Mammary microvascular endothelial cell (primary cell): ENCODE results near the gene SLC35A2. TPM values are rescaled to one million over a fixed set of nuclear protein-coding genes. Genes with fewer than 3 reads are reported as not detected.

Experiments
- total RNA-seq: library from RNA; depleted of rRNA; stranded (reverse); fragments of >200 nt; gene quantifications from 2 replicates; pipeline ENCODE4 v1.2.3, GENCODE V29; 2015

SLC35A2 gene
- total RNA-seq, result 21.2 and 21.4 TPM in 2 replicates

GRCh38 chrX:48911412-48912182 lies at the start of gene SLC35A2:
Gene SLC35A2, minus strand, starts transcription at chrX:48911646. Its CDS starts 10 bp downstream, at chrX:48911636.

DNA sequence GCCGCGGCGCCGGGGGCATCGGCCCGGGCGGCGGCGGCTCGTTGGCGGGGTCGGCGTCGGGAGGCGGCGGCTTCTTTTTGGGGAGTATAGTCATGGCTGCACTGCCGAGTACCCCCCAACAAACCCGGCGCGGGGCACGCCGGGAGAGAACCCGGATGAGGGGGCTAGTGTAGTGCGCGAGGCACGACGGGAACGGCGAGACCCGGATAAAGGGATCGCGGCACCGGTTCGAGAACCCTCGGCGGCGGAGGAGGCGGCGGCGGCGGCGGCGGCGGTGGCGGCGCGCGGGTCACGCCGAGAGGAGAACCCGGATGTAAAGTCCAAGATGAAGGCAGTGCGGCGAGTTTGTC lies 46.0 kb upstream of the SLC35A2 start, which contains the start of gene OTUD5:
OTUD5 (minus strand) TSS at position 131 of the 350 bp plus-strand sequence; CDS start at position 94, 37 bp downstream.

DNA sequence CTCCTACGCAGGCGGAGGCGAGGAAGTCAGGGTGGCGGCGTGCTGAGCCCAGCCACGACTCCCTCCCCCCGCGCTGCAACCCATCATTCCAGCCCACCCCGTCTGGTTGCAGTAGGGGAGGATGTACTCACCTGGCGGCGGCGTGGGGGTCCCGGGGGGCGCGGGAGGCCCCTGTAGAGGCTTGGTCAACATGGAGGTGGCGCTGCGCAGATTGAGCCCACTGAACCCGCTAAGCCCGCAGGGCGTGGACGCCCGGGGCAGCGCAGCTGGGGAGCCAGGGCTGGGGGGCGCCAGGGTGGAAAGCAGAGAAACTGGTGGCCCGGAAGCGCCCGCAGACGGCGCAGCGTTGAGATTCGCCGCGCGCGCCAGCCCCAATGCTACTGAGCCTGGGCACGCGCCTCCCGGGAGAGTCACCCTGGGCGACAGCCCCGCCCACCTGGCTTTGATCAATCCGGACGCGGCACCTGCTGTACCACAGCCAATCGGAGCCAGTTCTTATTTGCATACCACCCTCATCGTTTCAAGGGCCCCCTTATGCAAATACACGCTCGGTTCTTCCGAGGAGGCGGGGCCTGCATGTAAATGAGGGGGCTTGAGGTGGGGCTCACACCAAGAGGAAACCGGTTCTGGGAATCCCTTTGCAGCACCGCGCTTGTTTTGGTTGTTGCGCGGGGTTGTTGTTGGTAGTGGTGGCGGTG lies 7.3 kb upstream of the SLC35A2 start, which contains the start of gene PIM2:
PIM2 (minus strand) TSS at position 382 of the 698 bp plus-strand sequence; CDS start at position 192, 190 bp downstream.

DNA sequence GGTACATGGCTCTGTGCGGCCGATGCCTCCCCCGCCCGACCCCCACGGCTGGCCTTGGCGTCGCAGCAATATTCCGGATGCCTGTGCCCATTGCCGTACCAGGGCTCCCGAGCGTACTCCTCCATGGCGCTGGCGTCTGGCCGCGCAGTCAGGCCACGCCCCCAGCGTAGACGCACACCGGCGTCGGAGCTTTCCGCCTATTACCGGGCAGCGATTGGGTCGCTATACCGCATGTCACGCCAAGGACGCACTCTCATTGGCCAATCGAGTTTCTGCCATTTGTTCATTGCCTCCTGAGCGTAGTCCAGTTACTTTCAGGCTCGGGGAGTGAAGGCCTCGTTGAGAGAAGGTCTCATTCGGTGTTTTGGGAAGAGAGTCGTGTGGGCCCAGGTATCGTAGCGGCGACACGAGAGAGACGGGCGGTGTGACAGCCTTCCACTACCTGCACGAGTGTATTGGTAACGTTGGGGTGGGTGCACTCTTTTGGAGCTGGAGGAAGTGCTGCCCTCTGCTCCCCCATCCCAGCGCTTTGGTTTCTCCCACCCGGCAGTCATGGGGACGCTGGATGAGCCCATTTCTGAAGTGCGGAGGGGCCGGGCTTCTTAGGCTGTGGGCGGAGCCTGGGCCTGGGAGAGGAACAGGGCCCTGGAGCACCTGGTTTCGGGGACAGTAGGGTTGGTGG lies 13.7 kb downstream of the SLC35A2 start, which contains the start of the genes PQBP1 and TIMM17B:
PQBP1 (plus strand) TSS at position 306 of the 682 bp plus-strand sequence. CDS start 580 bp downstream, outside the sequence.
TIMM17B (minus strand) TSS at position 144 of the 682 bp plus-strand sequence; CDS start at position 125, 19 bp downstream.

Other genes starting within 250 kb of the SLC35A2 start
- gene WAS, start 227.8 kb downstream of the SLC35A2 start, total RNA-seq, result 0.13 TPM in 1 of 2 replicates, not detected in the other
- 17.7 and 17.8 TPM in 2 replicates for gene SUV39H1, start 214.9 kb downstream of the SLC35A2 start, total RNA-seq
- gene GLOD5, start 149.9 kb downstream of the SLC35A2 start, total RNA-seq, result not detected in 2 replicates
- not detected in 2 replicates for gene GATA1, start 125.1 kb downstream of the SLC35A2 start, total RNA-seq
- gene HDAC6, start 109.6 kb downstream of the SLC35A2 start, total RNA-seq, result 43.0 and 45.5 TPM in 2 replicates
- not detected in 2 replicates for gene ERAS, start 85.1 kb downstream of the SLC35A2 start, total RNA-seq
- not detected in 2 replicates for gene PCSK1N, start 76.0 kb downstream of the SLC35A2 start, total RNA-seq
- 40.8 and 41.9 TPM in 2 replicates for gene TIMM17B, start 13.9 kb downstream of the SLC35A2 start, total RNA-seq
- 65.1 and 81.8 TPM in 2 replicates for gene PQBP1, start 13.7 kb downstream of the SLC35A2 start, total RNA-seq
- 5.7 and 7.5 TPM in 2 replicates for gene PIM2, start 7.4 kb upstream of the SLC35A2 start, total RNA-seq
- gene OTUD5, start 46.0 kb upstream of the SLC35A2 start, total RNA-seq, result 28.5 and 34.8 TPM in 2 replicates
- 0.05 TPM in 1 of 2 replicates, not detected in the other for gene KCND1, start 60.2 kb upstream of the SLC35A2 start, total RNA-seq
- gene GRIPAP1, start 90.6 kb upstream of the SLC35A2 start, total RNA-seq, result 16.4 and 18.7 TPM in 2 replicates
- gene TFE3, start 131.7 kb upstream of the SLC35A2 start, total RNA-seq, result 52.4 and 62.2 TPM in 2 replicates
- gene CCDC120, start 147.4 kb upstream of the SLC35A2 start, total RNA-seq, result 0.69 and 1.1 TPM in 2 replicates
- gene PRAF2, start 162.4 kb upstream of the SLC35A2 start, total RNA-seq, result 11.3 and 11.8 TPM in 2 replicates
- 30.8 and 31.4 TPM in 2 replicates for gene WDR45, start 168.2 kb upstream of the SLC35A2 start, total RNA-seq
- 30.2 and 30.4 TPM in 2 replicates for gene GPKOW, start 212.1 kb upstream of the SLC35A2 start, total RNA-seq